WERI-Rb-1 (cell line): ENCODE data around the gene PDAP1.
A peak's percentile ranks its signal among the peaks of the same experiment; 100 is the strongest.

Experiments
- DNase-seq: peaks from one replicate; pipeline ENCODE4 v3.0.0-alpha.2; 2020
- H3K27ac ChIP-seq: fragments of 250-450 bp; sonication (Bioruptor Pico); 2 replicates; pipeline ENCODE4 v1.5.1; 2020; ENCODE audit warnings: mild to moderate bottlenecking, moderate library complexity
- H3K27me3 ChIP-seq: fragments of 250-450 bp; sonication (Bioruptor Pico); 2 replicates; pipeline ENCODE4 v1.5.1; 2021; ENCODE audit warnings: mild to moderate bottlenecking, low read depth, moderate library complexity; ENCODE audit not compliant: insufficient read depth, severe bottlenecking
- H3K36me3 ChIP-seq: fragments of 250-450 bp; sonication (Bioruptor Pico); 2 replicates; pipeline ENCODE4 v1.5.1; 2020; ENCODE audit warnings: mild to moderate bottlenecking, moderate library complexity
- H3K4me3 ChIP-seq: 2 replicates; pipeline ENCODE4 v1.5.1; 2011; ENCODE audit warnings: low read depth, mild to moderate bottlenecking, control low read depth, low read length
- H3K9me3 ChIP-seq: fragments of 250-450 bp; sonication (Bioruptor Pico); 2 replicates; pipeline ENCODE4 v1.5.1; 2021; ENCODE audit warnings: mild to moderate bottlenecking, moderate library complexity; ENCODE audit not compliant: severe bottlenecking
- CTCF ChIP-seq: IDR thresholded peaks from 2 replicates; pipeline ENCODE4 v1.5.1; 2011; ENCODE audit warnings: low read depth, mild to moderate bottlenecking, control low read depth, inconsistent platforms, low read length

Gene PDAP1, protein sequence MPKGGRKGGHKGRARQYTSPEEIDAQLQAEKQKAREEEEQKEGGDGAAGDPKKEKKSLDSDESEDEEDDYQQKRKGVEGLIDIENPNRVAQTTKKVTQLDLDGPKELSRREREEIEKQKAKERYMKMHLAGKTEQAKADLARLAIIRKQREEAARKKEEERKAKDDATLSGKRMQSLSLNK

GRCh38 chr7:99408379-99409191 lies at the start of gene PDAP1, which contains the start of gene BUD31:
TSS of gene PDAP1 (minus strand) at chr7:99408597. CDS start at chr7:99408548, 49 bp downstream.
TSS of gene BUD31 (plus strand) at chr7:99408969. CDS start at chr7:99411093, 2,124 bp downstream.
- peak; percentile 92 for DNase-seq
- H3K9me3 ChIP-seq: no peaks in the 10 kb centered on the region
- peaks cover 65% of the 10 kb centered on the region for H3K36me3 ChIP-seq
- peak within 1 kb of the TSS; percentile 100 for H3K27ac ChIP-seq
- TF ChIP-seq CTCF: no peak
- no peaks in the 10 kb centered on the region for H3K27me3 ChIP-seq
- peak within 1 kb of the TSS; percentile 96 for H3K4me3 ChIP-seq

GRCh38 chr7:99457650-99458493 lies 49.5 kb upstream of the PDAP1 start:
- no peaks in the 10 kb centered on the region for H3K27me3 ChIP-seq
- no peak overlapping the region for H3K27ac ChIP-seq
- H3K9me3 ChIP-seq: no peaks in the 10 kb centered on the region
- no peak for TF ChIP-seq CTCF
- H3K4me3 ChIP-seq: no peak overlapping the region
- peaks cover 92% of the 10 kb centered on the region for H3K36me3 ChIP-seq
- DNase-seq: no peak

- H3K36me3 ChIP-seq: peaks cover 93% of the 10 kb centered on the region
- H3K27me3 ChIP-seq: no peaks in the 10 kb centered on the region
- no peak for DNase-seq
- H3K4me3 ChIP-seq: no peak overlapping the region
- TF ChIP-seq CTCF: no peak
- no peaks in the 10 kb centered on the region for H3K9me3 ChIP-seq
- H3K27ac ChIP-seq: no peak overlapping the region
Measured at GRCh38 chr7:99457050-99457649, 48.8 kb upstream of the PDAP1 start.

- DNase-seq: no peak
- no peaks in the 10 kb centered on the region for H3K9me3 ChIP-seq
- H3K4me3 ChIP-seq: no peak overlapping the region
- peaks cover 96% of the 10 kb centered on the region for H3K36me3 ChIP-seq
- H3K27ac ChIP-seq: no peak overlapping the region
- TF ChIP-seq CTCF: no peak
- H3K27me3 ChIP-seq: no peaks in the 10 kb centered on the region
Measured at GRCh38 chr7:99456288-99456687, 47.9 kb upstream of the PDAP1 start.

DNA sequence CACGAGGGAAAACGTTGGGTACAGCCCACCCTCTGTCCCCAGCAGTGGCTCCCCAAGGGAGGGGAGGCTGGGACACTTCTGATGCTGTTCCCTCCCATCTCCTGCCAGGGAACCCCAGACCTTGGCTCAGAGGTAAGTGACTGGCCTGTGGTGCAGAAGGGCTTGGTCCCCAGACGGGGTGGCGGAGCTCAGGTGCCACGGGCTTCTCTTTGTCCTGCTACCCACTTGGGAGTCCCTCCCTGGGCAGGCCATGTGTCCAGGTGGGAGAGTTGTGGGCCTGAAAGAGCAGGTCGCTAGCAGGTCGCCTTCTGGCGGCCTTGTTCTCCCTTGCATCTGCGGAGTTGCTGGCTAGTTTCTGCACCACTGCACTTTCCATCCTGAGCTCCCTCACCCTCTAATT lies 47.5 kb upstream of the PDAP1 start:
- Histone ChIP-seq H3K36me3 (peaks cover 98% of the 10 kb centered on the region), H3K4me3 (no peak overlapping the region), H3K27me3 (no peaks in the 10 kb centered on the region), H3K27ac (no peak overlapping the region), H3K9me3 (no peaks in the 10 kb centered on the region)
- TF ChIP-seq CTCF: no peak
- no peak for DNase-seq
